Measurements from ENCODE around the gene TMEM89.

- no peak for TF ChIP-seq CTCF (conservative IDR thresholded peaks at IDR 0.05; ENCODE audit: low read depth, low read length)
- no peak for TF ChIP-seq EZH2 (IDR thresholded peaks at IDR 0.05; ENCODE audit: low read length, unreplicated experiment)
- no peak for TF ChIP-seq EZH2phosphoT487 (IDR thresholded peaks at IDR 0.05; ENCODE audit: borderline replicate concordance, low read length)
Observed at GRCh38 chr3:48573973-48574585, 47.5 kb downstream of the TMEM89 start.

Data from PC-3 (cell line).